OCI-LY1 (cell line): ENCODE measurements around the gene S1PR5.
"Not testable (repeated sequence)": the region's sequence is repeated elsewhere in the genome, so short reads cannot be mapped to it uniquely, and the experiment has no call there.

Source experiments
- H2AFZ ChIP-seq: fragments of 200-600 bp; sonication (generic), shearing (Covaris generic); 2 replicates; pipeline ENCODE4 v1.6.0; 2014; ENCODE audit warnings: antibody characterized with exemption, mild to moderate bottlenecking, low read length
- H3F3A ChIP-seq: fragments of 200-600 bp; sonication (generic), shearing (Covaris generic); 2 replicates; pipeline ENCODE4 v1.6.0; 2014; ENCODE audit warnings: mild to moderate bottlenecking, antibody characterized with exemption, low read length, moderate library complexity; ENCODE audit not compliant: insufficient read depth
- H3K27ac ChIP-seq: fragments of 200-600 bp; sonication (generic); 2 replicates; pipeline ENCODE4 v1.5.1; 2014; ENCODE audit warnings: low read length, mixed run types, mild to moderate bottlenecking, low read depth; ENCODE audit not compliant: poor library complexity, severe bottlenecking
- H3K27me3 ChIP-seq: fragments of 200-600 bp; sonication (generic); 2 replicates; pipeline ENCODE4 v1.6.0; 2014; ENCODE audit warnings: antibody characterized with exemption, mild to moderate bottlenecking, low read length, moderate library complexity; ENCODE audit not compliant: insufficient read depth
- H3K36me3 ChIP-seq: fragments of 200-600 bp; sonication (generic); 2 replicates; pipeline ENCODE4 v1.6.1; 2014; ENCODE audit warnings: mild to moderate bottlenecking, antibody characterized with exemption, low read length, moderate library complexity, mixed read lengths; ENCODE audit not compliant: insufficient read depth
- H3K4me1 ChIP-seq: fragments of 200-600 bp; sonication (generic); 2 replicates; pipeline ENCODE4 v1.5.1; 2014; ENCODE audit warnings: mild to moderate bottlenecking, low read length, moderate library complexity; ENCODE audit not compliant: insufficient read depth, severe bottlenecking
- H3K4me2 ChIP-seq: fragments of 200-600 bp; sonication (generic), shearing (Covaris generic); 2 replicates; pipeline ENCODE4 v1.6.1; 2014; ENCODE audit warnings: low read length
- H3K4me3 ChIP-seq: fragments of 200-600 bp; sonication (generic); 2 replicates; pipeline ENCODE4 v1.5.1; 2014; ENCODE audit warnings: low read length, low read depth, mild to moderate bottlenecking, mixed read lengths; ENCODE audit not compliant: poor library complexity, severe bottlenecking
- H3K79me2 ChIP-seq: fragments of 200-600 bp; shearing (Covaris generic); 2 replicates; pipeline ENCODE4 v1.6.1; 2016; ENCODE audit warnings: mixed run types, low read length, mixed read lengths; ENCODE audit not compliant: insufficient read depth
- H3K9ac ChIP-seq: fragments of 200-600 bp; sonication (generic), shearing (Covaris generic); 2 replicates; pipeline ENCODE4 v1.6.1; 2014; ENCODE audit warnings: mild to moderate bottlenecking, low read length, mixed read lengths
- H3K9me2 ChIP-seq: fragments of 200-600 bp; sonication (generic), shearing (Covaris generic); 2 replicates; pipeline ENCODE4 v1.6.1; 2014; ENCODE audit warnings: low read depth, mild to moderate bottlenecking, low read length, mixed read lengths
- H3K9me3 ChIP-seq: fragments of 200-600 bp; shearing (Covaris generic); 2 replicates; pipeline ENCODE4 v1.6.1; 2014; ENCODE audit warnings: low read length, mixed read lengths
- H4K20me1 ChIP-seq: fragments of 200-600 bp; sonication (generic), shearing (Covaris generic); 2 replicates; pipeline ENCODE4 v1.6.0; 2016; ENCODE audit warnings: mild to moderate bottlenecking, low read length; ENCODE audit not compliant: insufficient read depth
- CTCF ChIP-seq: fragments of 200-600 bp; sonication (generic), shearing (Covaris generic); IDR thresholded peaks from 2 replicates; pipeline ENCODE4 v1.5.1; 2017; ENCODE audit warnings: mild to moderate bottlenecking, antibody characterized with exemption, low read length, moderate library complexity, mixed read lengths
- EZH2 ChIP-seq: fragments of 200-600 bp; sonication (generic), shearing (Covaris generic); IDR thresholded peaks from 2 replicates; pipeline ENCODE4 v1.8.0; 2017; ENCODE audit warnings: borderline replicate concordance, mixed run types, mild to moderate bottlenecking, antibody characterized with exemption, low read length, moderate library complexity, mixed read lengths

The S1PR5 gene

GRCh38 chr19:10552510-10553053, 35.3 kb upstream of the S1PR5 start:
- H3K4me3 ChIP-seq, result no peak overlapping the region

GRCh38 chr19:10551698-10552301, 34.6 kb upstream of the S1PR5 start:
- H3K4me3 ChIP-seq, result no peak overlapping the region
- peak overlapping the region; percentile 97 for H3K27ac ChIP-seq
- peaks cover 12% of the 10 kb centered on the region; the same call in 1 of the 2 replicates for H3F3A ChIP-seq
- peaks cover 81% of the 10 kb centered on the region for H3K36me3 ChIP-seq
- H3K4me2 ChIP-seq, result no peak overlapping the region
- H3K9ac ChIP-seq, result no peak overlapping the region
- H3K79me2 ChIP-seq, result no peaks in the 10 kb centered on the region
- no peak overlapping the region for H2AFZ ChIP-seq
- no peaks in the 10 kb centered on the region for H3K9me3 ChIP-seq
- no peaks in the 10 kb centered on the region for H3K27me3 ChIP-seq
- no peaks in the 10 kb centered on the region for H3K9me2 ChIP-seq
- H3K4me1 ChIP-seq, result peaks cover 42% of the 10 kb centered on the region
- H4K20me1 ChIP-seq, result no peaks in the 10 kb centered on the region
- TF ChIP-seq EZH2, result no peak
- peak; percentile 31; the same call in 1 of the 2 replicates for TF ChIP-seq CTCF

More at GRCh38 chr19:10552510-10553053, 35.3 kb upstream of the S1PR5 start:
- Histone ChIP-seq H3K9me3 (no peaks in the 10 kb centered on the region), H2AFZ (no peak overlapping the region), H3F3A (peaks cover 12% of the 10 kb centered on the region; the same call in 1 of the 2 replicates), H3K9ac (no peak overlapping the region; the same call in 1 of the 2 replicates), H4K20me1 (no peaks in the 10 kb centered on the region), H3K79me2 (no peaks in the 10 kb centered on the region), H3K4me1 (peaks cover 42% of the 10 kb centered on the region), H3K27ac (peak overlapping the region; percentile 97), H3K36me3 (peaks cover 80% of the 10 kb centered on the region), H3K4me2 (0 out of 2 replicates have a peak overlapping the region, but pooled peaks have one; percentile 2), H3K27me3 (no peaks in the 10 kb centered on the region), H3K9me2 (no peaks in the 10 kb centered on the region)
- TF ChIP-seq EZH2 (no peak), CTCF (no peak)

- not testable (repeated sequence) for H3K9me2 ChIP-seq, H3K27me3 ChIP-seq, H2AFZ ChIP-seq, H3K27ac ChIP-seq, H3K4me3 ChIP-seq, H3K79me2 ChIP-seq, H3K9me3 ChIP-seq, H3K4me2 ChIP-seq, H4K20me1 ChIP-seq, H3K9ac ChIP-seq
- Histone ChIP-seq H3K4me1 (peaks cover 41% of the 10 kb centered on the region), H3K36me3 (peaks cover 77% of the 10 kb centered on the region), H3F3A (peaks cover 12% of the 10 kb centered on the region; the same call in 1 of the 2 replicates)
These were observed 33.8 kb upstream of the S1PR5 start for GRCh38 chr19:10551006-10551405.
